Limb (tissue), 2 donors: ENCODE measurements around the gene FEV.

Experiments
- DNase-seq, 2 donors: peaks; one replicate each; pipeline ENCODE4 v3.0.0-alpha.2; 2016; ENCODE audit errors: extremely low spot score in 2 of 2

FEV gene

GRCh38 chr2:218979846-218980734 is 4.9 kb downstream of the FEV start:
- peak; percentile 72 to 88 for DNase-seq

DNA sequence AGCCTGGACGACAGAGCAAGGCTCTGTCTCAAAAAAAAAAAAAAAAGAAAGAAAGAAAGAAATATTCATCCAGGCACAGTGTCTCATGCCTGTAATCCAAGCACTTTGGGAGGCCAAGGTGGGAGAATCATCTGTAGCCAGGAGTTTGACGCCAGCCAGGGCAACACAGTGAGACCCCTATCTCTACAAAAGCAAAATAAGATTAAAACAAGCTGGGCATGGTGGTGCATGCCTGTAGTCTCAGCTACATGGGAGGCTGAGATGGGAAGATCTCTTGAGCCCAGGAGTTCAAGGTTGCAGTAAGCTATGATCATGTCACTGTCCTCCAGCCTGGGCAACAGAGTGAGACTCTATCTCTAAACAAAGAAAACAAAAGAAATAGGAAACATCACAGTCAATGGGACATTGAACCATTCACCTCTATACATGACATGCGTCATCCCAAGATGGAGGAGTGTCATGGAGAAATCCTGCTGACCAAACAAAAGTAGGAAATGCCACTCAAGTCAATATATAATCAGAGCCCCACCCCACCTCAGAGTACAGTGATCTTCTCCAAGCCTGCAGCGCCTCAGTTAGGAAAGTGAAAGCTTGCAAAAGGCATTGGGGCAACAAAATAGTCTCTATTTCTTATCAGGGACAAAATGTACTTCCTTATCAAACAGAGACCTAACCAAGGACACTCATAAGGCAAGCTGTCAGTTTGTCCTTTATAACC is 9.8 kb downstream of the FEV start:
- DNase-seq: no peak

DNA sequence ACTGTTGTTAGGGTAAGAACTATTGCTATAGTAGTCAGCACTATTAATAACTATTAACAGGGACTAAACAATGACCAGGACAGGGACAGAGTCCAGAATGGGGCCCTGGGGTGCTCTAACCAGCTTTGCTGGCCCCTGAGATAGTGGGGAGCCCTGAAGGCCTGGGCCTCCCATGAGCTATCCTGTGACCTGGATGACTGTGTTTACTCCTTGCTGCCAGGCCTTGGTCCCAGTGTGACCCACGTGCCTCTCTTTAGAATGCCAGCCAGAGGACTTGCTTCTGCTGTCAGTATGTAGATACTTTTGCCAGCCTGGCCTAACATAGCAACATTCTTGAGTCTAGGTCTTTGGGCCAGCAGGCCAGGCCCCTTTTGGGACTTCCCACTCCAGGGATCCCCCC is 14.1 kb downstream of the FEV start:
- DNase-seq: no peak

GRCh38 chr2:218964041-218964771 is 20.8 kb downstream of the FEV start:
- no peak for DNase-seq

DNA sequence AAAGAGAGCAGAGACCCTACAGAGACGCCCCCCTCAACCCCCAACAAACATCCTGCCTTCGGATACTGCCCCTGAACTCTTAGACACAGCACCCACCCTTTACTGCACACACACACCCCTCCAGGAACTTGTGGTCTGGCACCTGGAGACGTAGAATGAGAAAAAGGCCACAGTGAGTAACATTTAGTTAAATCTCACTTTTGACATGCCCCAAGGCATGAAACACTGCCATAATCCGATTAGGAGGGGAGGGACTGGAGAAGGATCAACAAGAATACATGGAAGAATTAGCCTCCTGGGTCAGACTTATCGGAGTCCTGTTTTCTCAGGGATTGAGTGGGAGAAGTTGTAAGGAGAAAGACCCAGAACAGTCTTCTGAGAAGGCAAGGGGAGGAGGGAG is 21.4 kb downstream of the FEV start:
- no peak for DNase-seq

GRCh38 chr2:218962859-218963492 is 22.0 kb downstream of the FEV start:
- peak; percentile 24 to 88 for DNase-seq

- peak in 1 of 2 donors; percentile 53 for DNase-seq
Observed at GRCh38 chr2:218961651-218962570, 23.1 kb downstream of the FEV start.

- DNase-seq: no peak
Observed at GRCh38 chr2:218961229-218961628, 23.8 kb downstream of the FEV start.

GRCh38 chr2:218960309-218961165 is 24.4 kb downstream of the FEV start:
- DNase-seq: peak in 1 of 2 donors; percentile 44

DNA sequence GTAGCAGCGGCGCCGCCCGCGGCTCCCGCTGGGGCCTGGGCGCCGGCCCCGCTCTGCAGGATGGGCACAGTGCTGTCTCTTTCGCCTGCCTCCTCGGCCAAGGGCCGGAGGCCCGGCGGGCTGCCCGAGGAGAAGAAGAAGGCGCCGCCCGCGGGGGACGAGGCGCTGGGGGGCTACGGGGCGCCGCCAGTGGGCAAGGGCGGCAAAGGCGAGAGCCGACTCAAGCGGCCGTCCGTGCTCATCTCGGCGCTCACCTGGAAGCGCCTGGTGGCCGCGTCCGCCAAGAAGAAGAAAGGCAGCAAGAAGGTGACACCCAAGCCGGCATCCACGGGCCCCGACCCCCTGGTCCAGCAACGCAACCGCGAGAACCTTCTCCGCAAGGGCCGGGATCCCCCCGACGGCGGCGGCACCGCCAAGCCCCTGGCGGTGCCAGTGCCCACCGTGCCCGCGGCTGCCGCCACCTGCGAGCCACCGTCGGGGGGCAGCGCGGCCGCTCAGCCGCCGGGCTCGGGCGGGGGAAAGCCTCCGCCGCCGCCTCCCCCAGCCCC is 25.1 kb downstream of the FEV start:
- no peak for DNase-seq

DNA sequence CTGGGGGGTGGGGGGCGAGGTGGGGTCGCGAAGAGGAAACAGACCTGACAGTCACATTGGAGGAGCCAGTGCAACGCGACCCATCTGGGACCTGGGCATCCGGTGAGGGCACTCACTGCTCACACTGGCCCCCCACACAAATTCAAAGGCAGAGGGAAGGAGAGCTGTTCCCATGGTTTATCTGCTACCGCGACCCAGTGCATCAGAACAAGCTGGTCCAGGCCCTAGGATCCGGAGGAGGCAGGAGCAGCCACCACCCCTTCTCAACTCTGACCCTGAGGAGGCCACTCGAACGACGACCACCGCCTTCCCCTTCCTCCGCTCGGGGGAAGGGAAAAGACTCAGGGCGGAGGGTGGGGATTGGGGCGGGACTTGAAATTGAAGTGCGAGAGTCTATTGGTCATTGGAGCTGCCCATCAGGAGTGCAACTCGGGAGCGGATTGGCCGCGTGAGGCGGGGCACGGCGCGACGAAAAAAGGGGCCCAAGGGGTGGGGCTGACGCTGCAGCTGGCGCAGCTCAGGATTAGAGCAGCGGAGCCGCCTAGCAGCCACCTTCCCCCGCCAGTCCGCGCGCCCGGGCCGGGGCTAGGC is 25.7 kb downstream of the FEV start, which contains the start of gene CDK5R2:
Gene CDK5R2, plus strand, starts transcription at position 526 of the 591 bp plus-strand sequence. CDS start 155 bp downstream, outside the sequence.
- DNase-seq: peak; percentile 76 to 95

DNA sequence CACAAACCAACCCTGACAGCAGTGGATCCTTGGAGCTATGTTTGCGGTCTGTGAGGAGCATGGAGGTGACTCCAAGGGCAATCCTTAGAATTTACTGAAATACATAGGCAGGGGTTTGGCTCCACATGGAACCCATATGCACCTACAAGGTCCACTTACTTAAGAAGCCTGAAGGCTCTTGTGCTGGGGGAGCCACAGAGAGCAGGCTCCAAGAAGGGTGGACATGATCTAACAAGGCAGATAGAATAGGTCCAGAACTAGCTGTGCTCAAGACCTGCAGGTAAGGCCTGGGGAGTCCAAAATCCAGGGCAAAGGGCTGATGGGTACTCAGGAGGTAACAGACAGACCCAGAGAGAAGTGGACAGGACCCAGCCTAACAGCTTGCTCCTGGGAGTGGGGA is 26.7 kb downstream of the FEV start:
- DNase-seq: no peak

GRCh38 chr2:218957671-218958070 is 27.3 kb downstream of the FEV start:
- no peak for DNase-seq

DNA sequence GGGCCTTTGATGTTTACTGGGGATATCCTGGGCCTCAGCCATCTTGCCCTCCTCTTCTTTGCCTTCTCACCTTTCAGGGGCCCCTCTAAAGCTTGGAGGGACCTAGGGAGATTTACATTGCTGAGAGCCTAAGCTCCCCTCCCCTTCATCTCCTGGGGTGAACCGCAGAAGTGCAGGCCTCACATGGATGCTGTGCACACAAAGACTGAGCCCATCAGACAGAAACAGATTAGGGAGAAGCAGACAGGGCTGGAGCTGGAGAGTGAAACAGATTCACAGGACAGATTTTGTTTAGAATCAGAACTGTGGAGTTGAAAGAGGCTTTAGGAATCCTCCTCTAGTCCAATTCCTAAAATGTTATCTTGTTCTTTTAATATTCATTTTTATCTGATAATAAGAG is 28.9 kb downstream of the FEV start:
- DNase-seq: no peak

GRCh38 chr2:218954541-218955300 is 30.3 kb downstream of the FEV start:
- DNase-seq: no peak

DNA sequence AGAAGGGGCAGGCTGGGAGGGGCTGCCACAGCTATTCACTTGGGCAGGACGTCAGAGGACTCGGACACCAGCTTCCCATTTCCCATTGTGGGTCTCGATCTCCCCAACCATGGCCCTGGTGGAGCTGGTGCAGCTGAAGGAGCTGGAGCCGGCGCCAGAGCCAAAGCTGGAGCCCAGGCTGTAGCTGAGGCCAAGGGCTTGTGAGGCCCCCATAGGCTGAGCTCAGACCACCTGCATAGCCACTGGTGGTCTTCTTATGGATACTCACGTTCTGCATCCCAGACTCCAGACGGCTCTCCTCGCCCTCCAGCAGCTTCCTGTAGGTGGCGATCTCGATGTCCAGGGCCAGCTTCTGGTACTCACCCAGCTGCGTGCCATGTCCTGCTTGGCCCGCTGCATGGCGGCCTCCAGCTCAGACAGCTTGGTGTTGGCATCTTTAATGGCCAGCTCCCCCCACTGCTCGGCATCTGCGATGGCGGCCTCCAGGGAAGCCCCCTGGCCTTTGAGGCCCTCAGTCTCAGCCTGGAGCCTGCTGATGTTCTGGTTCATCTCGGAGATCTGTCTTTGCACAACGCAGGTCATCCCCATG is 31.5 kb downstream of the FEV start:
- DNase-seq: no peak

- DNase-seq: no peak
Observed at GRCh38 chr2:218952160-218952559, 32.8 kb downstream of the FEV start.

DNA sequence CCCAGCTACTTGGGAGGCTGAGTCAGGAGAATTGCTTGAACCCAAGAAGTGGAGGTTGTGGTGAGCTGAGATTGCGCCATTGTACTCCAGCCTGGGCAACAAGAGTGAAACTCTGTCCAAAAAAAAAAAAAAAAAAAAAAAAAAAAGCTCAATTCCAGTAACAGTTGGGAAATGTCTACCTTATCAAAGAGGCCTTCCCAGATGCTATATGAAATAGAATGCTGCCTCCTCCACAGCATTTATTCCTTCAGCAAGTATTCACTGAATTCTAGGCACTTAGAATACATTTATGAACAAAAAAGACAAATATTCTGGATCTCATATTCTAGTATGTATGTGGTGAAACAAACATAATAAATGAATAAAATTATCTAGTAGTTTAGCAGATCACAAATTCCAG is 38.4 kb downstream of the FEV start:
- no peak for DNase-seq
